GM23338 (cell line): ENCODE measurements around the gene PERCC1. TPM values are rescaled to one million over a fixed set of nuclear protein-coding genes. Genes with fewer than 3 reads are reported as not detected.

Experiments
- ATAC-seq: fragments of 200-7000 bp; cut with Tn5 transposase; 3 replicates; pipeline ENCODE4 v1.9.1; 2020
- DNase-seq: peaks from one replicate; pipeline ENCODE4 v3.0.0-alpha.2; 2015; ENCODE audit warnings: low spot score
- H2AFZ ChIP-seq: fragments of 200-600 bp; sonication (generic); 2 replicates; pipeline ENCODE4 v1.8.0; 2016; ENCODE audit warnings: antibody characterized with exemption, mild to moderate bottlenecking, moderate library complexity
- H3F3A ChIP-seq: fragments of 200-600 bp; sonication (generic); replicated peaks from 2 replicates; pipeline ENCODE4 v1.8.0; 2017; ENCODE audit warnings: antibody characterized with exemption, mixed run types, low read depth
- H3K27ac ChIP-seq: fragments of 200-600 bp; sonication (generic); 2 replicates; pipeline ENCODE4 v1.6.1; 2016; ENCODE audit warnings: low read depth
- H3K27me3 ChIP-seq: fragments of 200-600 bp; sonication (generic); 2 replicates; pipeline ENCODE4 v1.8.0; 2016; ENCODE audit warnings: mild to moderate bottlenecking, mixed run types, moderate library complexity; ENCODE audit not compliant: insufficient read depth
- H3K36me3 ChIP-seq: fragments of 200-600 bp; sonication (generic); 2 replicates; pipeline ENCODE4 v1.8.0; 2016; ENCODE audit warnings: mild to moderate bottlenecking; ENCODE audit not compliant: insufficient read depth
- H3K4me1 ChIP-seq: fragments of 200-600 bp; sonication (generic); 2 replicates; pipeline ENCODE4 v1.8.0; 2016; ENCODE audit warnings: mild to moderate bottlenecking, moderate library complexity; ENCODE audit not compliant: insufficient read depth
- H3K4me2 ChIP-seq: fragments of 200-600 bp; sonication (generic); 2 replicates; pipeline ENCODE4 v1.7.1; 2017; ENCODE audit warnings: mixed run types
- H3K4me3 ChIP-seq: fragments of 200-600 bp; sonication (generic); 2 replicates; pipeline ENCODE4 v1.6.1; 2016; ENCODE audit warnings: mixed run types
- H3K79me2 ChIP-seq: fragments of 200-600 bp; sonication (generic); replicated peaks from 2 replicates; pipeline ENCODE4 v1.8.0; 2017; ENCODE audit warnings: mild to moderate bottlenecking; ENCODE audit not compliant: insufficient read depth
- H3K9me2 ChIP-seq: fragments of 200-600 bp; sonication (generic); 2 replicates; pipeline ENCODE4 v1.8.0; 2017; ENCODE audit not compliant: insufficient read depth
- H4K20me1 ChIP-seq: fragments of 200-600 bp; sonication (generic); replicated peaks from 2 replicates; pipeline ENCODE4 v1.8.0; 2017; ENCODE audit warnings: mild to moderate bottlenecking; ENCODE audit not compliant: insufficient read depth
- H3K27ac Mint-ChIP-seq: 2 replicates; pipeline ENCODE4 v1.8.0; 2020; ENCODE audit warnings: inconsistent platforms, mild to moderate bottlenecking, moderate library complexity, mixed read lengths
- H3K27me3 Mint-ChIP-seq: 3 replicates; pipeline ENCODE4 v1.8.0; 2022; ENCODE audit warnings: low read depth, mild to moderate bottlenecking, moderate library complexity, mixed read lengths, inconsistent platforms; ENCODE audit not compliant: insufficient read depth, poor library complexity
- H3K36me3 Mint-ChIP-seq: 3 replicates; pipeline ENCODE4 v1.8.0; 2021; ENCODE audit warnings: low read depth, mild to moderate bottlenecking, inconsistent platforms, moderate library complexity, mixed read lengths
- H3K4me1 Mint-ChIP-seq: 3 replicates; pipeline ENCODE4 v1.8.0; 2020; ENCODE audit warnings: mild to moderate bottlenecking, inconsistent platforms, mixed read lengths
- H3K4me3 Mint-ChIP-seq: 3 replicates; pipeline ENCODE4 v1.8.0; 2021; ENCODE audit warnings: moderate library complexity, mild to moderate bottlenecking, inconsistent platforms, mixed read lengths
- H3K9me3 Mint-ChIP-seq: 3 replicates; pipeline ENCODE4 v1.8.0; 2020; ENCODE audit warnings: moderate library complexity, mild to moderate bottlenecking, inconsistent platforms, mixed read lengths
- CREB1 ChIP-seq: fragments of 250-450 bp; sonication (Bioruptor Pico); IDR thresholded peaks from 2 replicates; pipeline ENCODE4 v1.5.0; 2020; ENCODE audit warnings: low read depth, mild to moderate bottlenecking, moderate library complexity
- EZH2 ChIP-seq: fragments of 200-600 bp; sonication (generic); IDR thresholded peaks from one replicate; pipeline ENCODE4 v1.8.0; 2017; ENCODE audit warnings: antibody characterized with exemption, mild to moderate bottlenecking, low read depth; ENCODE audit not compliant: unreplicated experiment
- EZH2phosphoT487 ChIP-seq: fragments of 200-600 bp; sonication (generic); IDR thresholded peaks from one replicate; pipeline ENCODE4 v1.8.1; 2018; ENCODE audit warnings: antibody characterized with exemption; ENCODE audit not compliant: unreplicated experiment
- JUNB ChIP-seq: IDR thresholded peaks from one replicate; pipeline ENCODE4 v1.6.1; 2016; ENCODE audit warnings: antibody characterized with exemption; ENCODE audit not compliant: unreplicated experiment
- NANOG ChIP-seq: IDR thresholded peaks from 2 replicates; pipeline ENCODE4 v1.6.1; 2016; ENCODE audit warnings: antibody characterized with exemption, borderline replicate concordance
- ZNF114 ChIP-seq: fragments of 250-450 bp; sonication (Bioruptor Pico); IDR thresholded peaks from 2 replicates; pipeline ENCODE4 v1.5.0; 2020; ENCODE audit warnings: mild to moderate bottlenecking, moderate library complexity
- ZNF331 ChIP-seq: fragments of 250-450 bp; sonication (Bioruptor Pico); IDR thresholded peaks from 2 replicates; pipeline ENCODE4 v1.5.0; 2020; ENCODE audit warnings: low read depth, mild to moderate bottlenecking, moderate library complexity
- long read RNA-seq: library from polyadenylated mRNA; unstranded; transcript quantifications from one replicate; pipeline ENCODE4 v2.0.0, GENCODE V29; 2020; ENCODE audit not compliant: unreplicated experiment
- polyA plus RNA-seq: library from polyadenylated mRNA; unstranded; fragments of >200 nt; fragmentation: Nextera tagmentation; extraction: Ambion mirVana; gene quantifications from 2 replicates; pipeline ENCODE4 v1.2.1, GENCODE V29; 2016
- total RNA-seq: library from RNA; depleted of rRNA; stranded (reverse); fragments of >200 nt; shearing (Covaris generic); gene quantifications from 2 replicates; pipeline ENCODE4 v1.2.3, GENCODE V29; 2014; rRNA removed
- TF ChIP-seq, protein P1 (sequence below): IDR thresholded peaks from 2 replicates; pipeline ENCODE4 v1.6.1; 2016; ENCODE audit warnings: antibody characterized with exemption
- TF ChIP-seq, protein P2 (sequence below): fragments of 250-450 bp; sonication (Bioruptor Pico); IDR thresholded peaks from 2 replicates; pipeline ENCODE4 v1.5.0; 2020; ENCODE audit warnings: mild to moderate bottlenecking, moderate library complexity

PERCC1 gene
- not detected in 2 replicates for total RNA-seq
- not detected in 2 replicates for polyA plus RNA-seq
- long read RNA-seq = 0 reads

DNA sequence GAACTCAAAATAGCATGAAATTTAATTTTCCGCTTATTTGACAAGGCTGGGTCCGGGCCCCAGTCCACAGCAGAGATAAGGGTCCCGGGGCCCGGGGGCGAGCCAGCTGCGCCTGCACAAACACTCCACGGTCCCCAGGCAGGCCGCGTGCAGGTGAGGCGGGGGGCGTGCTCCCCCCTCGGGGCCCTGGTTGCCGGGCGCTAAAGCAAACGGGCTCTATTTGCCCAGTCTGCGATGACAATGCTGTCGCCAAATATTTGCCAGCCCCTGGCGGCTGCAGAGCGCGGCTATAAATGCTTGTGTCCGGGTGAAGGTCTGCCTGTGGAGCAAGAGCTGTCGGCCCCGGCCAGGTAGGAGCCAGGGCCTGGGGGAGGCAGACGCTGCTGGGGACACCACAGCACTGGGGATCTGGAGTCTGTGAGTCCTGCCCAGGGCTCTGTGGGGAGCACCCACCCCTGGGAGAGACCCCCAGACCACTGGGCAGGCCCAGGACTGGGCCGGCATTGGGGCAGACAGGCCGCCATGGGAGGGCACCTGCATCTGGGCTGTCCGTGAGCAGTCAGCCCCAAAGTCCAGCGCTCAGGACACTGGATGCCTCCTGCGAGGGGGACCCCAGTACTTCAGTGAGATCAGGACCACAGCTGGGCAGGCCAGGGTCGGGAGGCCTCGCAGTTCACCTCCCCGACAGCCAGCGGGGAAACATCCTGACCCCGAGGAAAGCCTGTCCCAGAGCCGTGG is at the start of gene PERCC1:
PERCC1 (plus strand) TSS at position 320 of the 738 bp plus-strand sequence. CDS start 1,516 bp downstream, outside the sequence.
- no peak within 1 kb of the TSS for H3K27ac ChIP-seq
- H3K4me3 Mint-ChIP-seq = no peak within 1 kb of the TSS

GRCh38 chr16:1381612-1382406 is 49.1 kb upstream of the PERCC1 start:
- peaks cover 4% of the 10 kb centered on the region for H3F3A ChIP-seq
- H3K4me3 Mint-ChIP-seq = no peak overlapping the region
- no peak overlapping the region for H3K27ac ChIP-seq
- no peaks in the 10 kb centered on the region for H3K27me3 ChIP-seq
- ATAC-seq (no peak), DNase-seq (no peak)
- peaks cover 22% of the 10 kb centered on the region for H3K79me2 ChIP-seq
- peaks cover 10% of the 10 kb centered on the region for H3K27me3 Mint-ChIP-seq
- no peak overlapping the region for H3K4me3 ChIP-seq
- H3K9me3 Mint-ChIP-seq = no peaks in the 10 kb centered on the region
- H3K27ac Mint-ChIP-seq = no peak overlapping the region
- H3K4me1 ChIP-seq = peaks cover 16% of the 10 kb centered on the region
- H3K4me1 Mint-ChIP-seq = peaks cover 16% of the 10 kb centered on the region
- H4K20me1 ChIP-seq = peaks cover 5% of the 10 kb centered on the region
- H3K4me2 ChIP-seq = no peak overlapping the region
- H3K36me3 ChIP-seq = no peaks in the 10 kb centered on the region
- no peaks in the 10 kb centered on the region for H3K9me2 ChIP-seq
- H3K36me3 Mint-ChIP-seq = no peaks in the 10 kb centered on the region; the same call in 1 of the 3 replicates
- H2AFZ ChIP-seq = no peak overlapping the region
- TF ChIP-seq ZNF331 (CRISPR knock-in tag) (no peak), EZH2phosphoT487 (no peak), NANOG (no peak), JUNB (no peak), ZNF114 (no peak), CREB1 (CRISPR knock-in tag) (no peak)
- TF ChIP-seq, protein P1, sequence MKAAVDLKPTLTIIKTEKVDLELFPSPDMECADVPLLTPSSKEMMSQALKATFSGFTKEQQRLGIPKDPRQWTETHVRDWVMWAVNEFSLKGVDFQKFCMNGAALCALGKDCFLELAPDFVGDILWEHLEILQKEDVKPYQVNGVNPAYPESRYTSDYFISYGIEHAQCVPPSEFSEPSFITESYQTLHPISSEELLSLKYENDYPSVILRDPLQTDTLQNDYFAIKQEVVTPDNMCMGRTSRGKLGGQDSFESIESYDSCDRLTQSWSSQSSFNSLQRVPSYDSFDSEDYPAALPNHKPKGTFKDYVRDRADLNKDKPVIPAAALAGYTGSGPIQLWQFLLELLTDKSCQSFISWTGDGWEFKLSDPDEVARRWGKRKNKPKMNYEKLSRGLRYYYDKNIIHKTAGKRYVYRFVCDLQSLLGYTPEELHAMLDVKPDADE = no peak
- TF ChIP-seq, protein P2, sequence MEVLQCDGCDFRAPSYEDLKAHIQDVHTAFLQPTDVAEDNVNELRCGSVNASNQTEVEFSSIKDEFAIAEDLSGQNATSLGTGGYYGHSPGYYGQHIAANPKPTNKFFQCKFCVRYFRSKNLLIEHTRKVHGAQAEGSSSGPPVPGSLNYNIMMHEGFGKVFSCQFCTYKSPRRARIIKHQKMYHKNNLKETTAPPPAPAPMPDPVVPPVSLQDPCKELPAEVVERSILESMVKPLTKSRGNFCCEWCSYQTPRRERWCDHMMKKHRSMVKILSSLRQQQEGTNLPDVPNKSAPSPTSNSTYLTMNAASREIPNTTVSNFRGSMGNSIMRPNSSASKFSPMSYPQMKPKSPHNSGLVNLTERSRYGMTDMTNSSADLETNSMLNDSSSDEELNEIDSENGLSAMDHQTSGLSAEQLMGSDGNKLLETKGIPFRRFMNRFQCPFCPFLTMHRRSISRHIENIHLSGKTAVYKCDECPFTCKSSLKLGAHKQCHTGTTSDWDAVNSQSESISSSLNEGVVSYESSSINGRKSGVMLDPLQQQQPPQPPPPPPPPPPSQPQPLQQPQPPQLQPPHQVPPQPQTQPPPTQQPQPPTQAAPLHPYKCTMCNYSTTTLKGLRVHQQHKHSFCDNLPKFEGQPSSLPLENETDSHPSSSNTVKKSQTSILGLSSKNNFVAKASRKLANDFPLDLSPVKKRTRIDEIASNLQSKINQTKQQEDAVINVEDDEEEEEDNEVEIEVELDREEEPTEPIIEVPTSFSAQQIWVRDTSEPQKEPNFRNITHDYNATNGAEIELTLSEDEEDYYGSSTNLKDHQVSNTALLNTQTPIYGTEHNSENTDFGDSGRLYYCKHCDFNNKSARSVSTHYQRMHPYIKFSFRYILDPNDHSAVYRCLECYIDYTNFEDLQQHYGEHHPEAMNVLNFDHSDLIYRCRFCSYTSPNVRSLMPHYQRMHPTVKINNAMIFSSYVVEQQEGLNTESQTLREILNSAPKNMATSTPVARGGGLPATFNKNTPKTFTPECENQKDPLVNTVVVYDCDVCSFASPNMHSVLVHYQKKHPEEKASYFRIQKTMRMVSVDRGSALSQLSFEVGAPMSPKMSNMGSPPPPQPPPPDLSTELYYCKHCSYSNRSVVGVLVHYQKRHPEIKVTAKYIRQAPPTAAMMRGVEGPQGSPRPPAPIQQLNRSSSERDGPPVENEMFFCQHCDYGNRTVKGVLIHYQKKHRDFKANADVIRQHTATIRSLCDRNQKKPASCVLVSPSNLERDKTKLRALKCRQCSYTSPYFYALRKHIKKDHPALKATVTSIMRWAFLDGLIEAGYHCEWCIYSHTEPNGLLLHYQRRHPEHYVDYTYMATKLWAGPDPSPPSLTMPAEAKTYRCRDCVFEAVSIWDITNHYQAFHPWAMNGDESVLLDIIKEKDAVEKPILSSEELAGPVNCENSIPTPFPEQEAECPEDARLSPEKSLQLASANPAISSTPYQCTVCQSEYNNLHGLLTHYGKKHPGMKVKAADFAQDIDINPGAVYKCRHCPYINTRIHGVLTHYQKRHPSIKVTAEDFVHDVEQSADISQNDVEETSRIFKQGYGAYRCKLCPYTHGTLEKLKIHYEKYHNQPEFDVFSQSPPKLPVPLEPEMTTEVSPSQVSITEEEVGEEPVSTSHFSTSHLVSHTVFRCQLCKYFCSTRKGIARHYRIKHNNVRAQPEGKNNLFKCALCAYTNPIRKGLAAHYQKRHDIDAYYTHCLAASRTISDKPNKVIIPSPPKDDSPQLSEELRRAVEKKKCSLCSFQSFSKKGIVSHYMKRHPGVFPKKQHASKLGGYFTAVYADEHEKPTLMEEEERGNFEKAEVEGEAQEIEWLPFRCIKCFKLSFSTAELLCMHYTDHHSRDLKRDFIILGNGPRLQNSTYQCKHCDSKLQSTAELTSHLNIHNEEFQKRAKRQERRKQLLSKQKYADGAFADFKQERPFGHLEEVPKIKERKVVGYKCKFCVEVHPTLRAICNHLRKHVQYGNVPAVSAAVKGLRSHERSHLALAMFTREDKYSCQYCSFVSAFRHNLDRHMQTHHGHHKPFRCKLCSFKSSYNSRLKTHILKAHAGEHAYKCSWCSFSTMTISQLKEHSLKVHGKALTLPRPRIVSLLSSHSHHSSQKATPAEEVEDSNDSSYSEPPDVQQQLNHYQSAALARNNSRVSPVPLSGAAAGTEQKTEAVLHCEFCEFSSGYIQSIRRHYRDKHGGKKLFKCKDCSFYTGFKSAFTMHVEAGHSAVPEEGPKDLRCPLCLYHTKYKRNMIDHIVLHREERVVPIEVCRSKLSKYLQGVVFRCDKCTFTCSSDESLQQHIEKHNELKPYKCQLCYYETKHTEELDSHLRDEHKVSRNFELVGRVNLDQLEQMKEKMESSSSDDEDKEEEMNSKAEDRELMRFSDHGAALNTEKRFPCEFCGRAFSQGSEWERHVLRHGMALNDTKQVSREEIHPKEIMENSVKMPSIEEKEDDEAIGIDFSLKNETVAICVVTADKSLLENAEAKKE (CRISPR knock-in tag) = no peak

More for the DNA sequence above, at the start of gene PERCC1:
- Histone ChIP-seq H3K9me2 (no peaks in the 10 kb centered on the region), H4K20me1 (no peaks in the 10 kb centered on the region), H3K36me3 (no peaks in the 10 kb centered on the region), H3K4me3 (no peak within 1 kb of the TSS), H3K27me3 (no peaks in the 10 kb centered on the region), H3F3A (no peaks in the 10 kb centered on the region), H2AFZ (no peak within 1 kb of the TSS), H3K4me2 (no peak within 1 kb of the TSS), H3K79me2 (no peaks in the 10 kb centered on the region), H3K4me1 (no peaks in the 10 kb centered on the region)
- TF ChIP-seq EZH2 = no peak
- Mint-ChIP-seq H3K27ac (no peak within 1 kb of the TSS; the same call in 1 of the 2 replicates), H3K4me1 (no peaks in the 10 kb centered on the region), H3K27me3 (peaks cover 11% of the 10 kb centered on the region), H3K36me3 (no peaks in the 10 kb centered on the region), H3K9me3 (no peaks in the 10 kb centered on the region; the same call in 2 of the 3 replicates)
- DNase-seq (no peak), ATAC-seq (no peak)
